WTC11 (cell line): ENCODE measurements around the gene SDR9C7. TPM values are rescaled to one million over a fixed set of nuclear protein-coding genes. Genes with fewer than 3 reads are reported as not detected.
"Not testable (repeated sequence)": the region's sequence is repeated elsewhere in the genome, so short reads cannot be mapped to it uniquely, and the experiment has no call there.

Experiments used
- ATAC-seq: fragments of 200-7000 bp; cut with Tn5 transposase; 2 replicates; pipeline ENCODE4 v1.10.0; 2021; ENCODE audit warnings: mild to moderate bottlenecking, moderate library complexity
- CTCF ChIA-PET: fragments of 300-600 bp; sonication (Branson Sonifier 250); formaldehyde crosslinking; loops from one replicate; lab custom pipeline; 2021; ENCODE audit warnings: antibody characterized with exemption; lab: Charles Lee
- POLR2A ChIA-PET: fragments of 350-600 bp; sonication (Branson Sonifier 250); formaldehyde crosslinking; loops from one replicate; lab custom pipeline; 2021; ENCODE audit warnings: antibody characterized with exemption; lab: Charles Lee
- DNase-seq: peaks from one replicate; pipeline ENCODE4 v3.0.0; 2021; ENCODE audit warnings: low spot score
- H3K27ac Mint-ChIP-seq: 2 replicates; pipeline ENCODE4 v1.8.0; 2021; ENCODE audit warnings: mixed read lengths
- H3K27me3 Mint-ChIP-seq: 2 replicates; pipeline ENCODE4 v1.8.0; 2021; ENCODE audit warnings: low read depth, mild to moderate bottlenecking, moderate library complexity, mixed read lengths
- H3K36me3 Mint-ChIP-seq: 2 replicates; pipeline ENCODE4 v1.8.0; 2021; ENCODE audit warnings: mixed read lengths
- H3K4me1 Mint-ChIP-seq: 2 replicates; pipeline ENCODE4 v1.8.0; 2022; ENCODE audit warnings: mixed read lengths
- H3K4me3 Mint-ChIP-seq: 2 replicates; pipeline ENCODE4 v1.8.0; 2021; ENCODE audit warnings: mild to moderate bottlenecking, moderate library complexity, mixed read lengths
- H3K9me3 Mint-ChIP-seq: 2 replicates; pipeline ENCODE4 v1.8.0; 2021; ENCODE audit warnings: mixed read lengths
- CDX4 ChIP-seq: fragments of 250-450 bp; sonication (Bioruptor Pico); IDR thresholded peaks from 2 replicates; pipeline ENCODE4 v1.9.0; 2021; ENCODE audit warnings: moderate library complexity, mild to moderate bottlenecking, inconsistent platforms, borderline replicate concordance
- CREB1 ChIP-seq: sonication (generic); formaldehyde crosslinking; IDR thresholded peaks from 2 replicates; pipeline ENCODE4 v1.8.0; 2023; ENCODE audit warnings: mild to moderate bottlenecking, missing genetic modification reagents
- CREM ChIP-seq: sonication (generic); formaldehyde crosslinking; IDR thresholded peaks from 2 replicates; pipeline ENCODE4 v1.8.1; 2022; ENCODE audit warnings: mild to moderate bottlenecking, missing genetic modification reagents, moderate library complexity
- GRHL2 ChIP-seq: fragments of 250-450 bp; sonication (Bioruptor Pico); IDR thresholded peaks from 2 replicates; pipeline ENCODE4 v1.8.0; 2022; ENCODE audit warnings: mild to moderate bottlenecking, moderate library complexity; ENCODE audit not compliant: insufficient replicate concordance, severe bottlenecking
- HMGA2 ChIP-seq: fragments of 250-450 bp; sonication (Bioruptor Pico); IDR thresholded peaks from 2 replicates; pipeline ENCODE4 v1.4.0; 2021; ENCODE audit warnings: mild to moderate bottlenecking, moderate library complexity
- MXD4 ChIP-seq: fragments of 250-450 bp; sonication (Bioruptor Pico); IDR thresholded peaks from 2 replicates; pipeline ENCODE4 v1.8.0; 2021; ENCODE audit warnings: mild to moderate bottlenecking, moderate library complexity, borderline replicate concordance
- MYBL2 ChIP-seq: sonication (generic); formaldehyde crosslinking; IDR thresholded peaks from 2 replicates; pipeline ENCODE4 v1.8.1; 2023; ENCODE audit warnings: mild to moderate bottlenecking, moderate library complexity, missing genetic modification reagents
- NFATC4 ChIP-seq: fragments of 250-450 bp; sonication (Bioruptor Pico); IDR thresholded peaks from 2 replicates; pipeline ENCODE4 v1.9.0; 2021; ENCODE audit warnings: mild to moderate bottlenecking
- NR1H2 ChIP-seq: sonication (generic); formaldehyde crosslinking; IDR thresholded peaks from 2 replicates; pipeline ENCODE4 v1.9.0; 2021; ENCODE audit warnings: mild to moderate bottlenecking, moderate library complexity, missing genetic modification reagents
- NR3C1 ChIP-seq: sonication (generic); formaldehyde crosslinking; conservative IDR thresholded peaks from 2 replicates; pipeline ENCODE4 v1.8.1; 2023; ENCODE audit warnings: low read depth, mild to moderate bottlenecking, missing genetic modification reagents
- PRDM15 ChIP-seq: sonication (generic); formaldehyde crosslinking; IDR thresholded peaks from 2 replicates; pipeline ENCODE4 v1.8.0; 2022; ENCODE audit warnings: missing genetic modification reagents
- PRRX2 ChIP-seq: fragments of 250-450 bp; sonication (Bioruptor Pico); IDR thresholded peaks from 2 replicates; pipeline ENCODE4 v1.8.0; 2021; ENCODE audit warnings: mild to moderate bottlenecking
- ZNF232 ChIP-seq: sonication (generic); formaldehyde crosslinking; IDR thresholded peaks from 2 replicates; pipeline ENCODE4 v1.8.0; 2022; ENCODE audit warnings: mild to moderate bottlenecking, missing genetic modification reagents
- ZNF317 ChIP-seq: sonication (generic); formaldehyde crosslinking; IDR thresholded peaks from 2 replicates; pipeline ENCODE4 v1.8.1; 2023; ENCODE audit warnings: low read depth, mild to moderate bottlenecking, moderate library complexity, missing genetic modification reagents, borderline replicate concordance
- ZNF396 ChIP-seq: fragments of 250-450 bp; sonication (Bioruptor Pico); IDR thresholded peaks from 2 replicates; pipeline ENCODE4 v1.8.0; 2021; ENCODE audit warnings: mild to moderate bottlenecking, moderate library complexity, borderline replicate concordance
- ZNF423 ChIP-seq: fragments of 250-450 bp; sonication (Bioruptor Pico); IDR thresholded peaks from 2 replicates; pipeline ENCODE4 v2.1.2; 2022; ENCODE audit warnings: mild to moderate bottlenecking, moderate library complexity
- ZNF671 ChIP-seq: fragments of 250-450 bp; sonication (Bioruptor Pico); IDR thresholded peaks from 2 replicates; pipeline ENCODE4 v1.8.0; 2021; ENCODE audit warnings: mild to moderate bottlenecking
- total RNA-seq: library from RNA; stranded (reverse); gene quantifications from 3 replicates; pipeline ENCODE4 v1.2.3, GENCODE V29; 2021
- TF ChIP-seq, protein P1 (sequence below): sonication (generic); formaldehyde crosslinking; IDR thresholded peaks from 2 replicates; pipeline ENCODE4 v1.8.1; 2023; ENCODE audit warnings: mild to moderate bottlenecking, missing genetic modification reagents
- TF ChIP-seq, protein P2 (sequence below): fragments of 200-600 bp; IDR thresholded peaks from 2 replicates; pipeline ENCODE4 v1.8.0; 2022; ENCODE audit warnings: antibody characterized with exemption

The SDR9C7 gene
- total RNA-seq, 1 experiment from 2014 or later = not detected

DNA sequence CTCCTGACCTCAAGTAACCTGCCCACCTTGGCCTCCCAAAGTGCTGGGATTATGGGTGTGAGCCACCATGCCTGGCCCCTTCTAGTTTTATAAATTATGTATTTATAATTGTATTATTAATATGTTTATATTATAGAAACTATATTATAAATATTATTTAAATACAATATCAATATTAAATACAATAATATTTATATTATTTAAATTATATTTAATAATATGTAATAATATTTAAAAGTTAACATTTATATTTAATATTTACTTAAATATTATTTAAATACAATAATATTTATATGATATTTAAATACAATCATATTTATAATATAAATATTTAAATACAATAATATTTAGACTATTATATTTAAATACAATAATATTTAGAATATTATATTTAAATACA lies 20.0 kb downstream of the SDR9C7 start:
- no peaks in the 10 kb centered on the region for H3K4me1 Mint-ChIP-seq
- POLR2A ChIA-PET = no interaction called here
- CTCF ChIA-PET = no interaction called here

DNA sequence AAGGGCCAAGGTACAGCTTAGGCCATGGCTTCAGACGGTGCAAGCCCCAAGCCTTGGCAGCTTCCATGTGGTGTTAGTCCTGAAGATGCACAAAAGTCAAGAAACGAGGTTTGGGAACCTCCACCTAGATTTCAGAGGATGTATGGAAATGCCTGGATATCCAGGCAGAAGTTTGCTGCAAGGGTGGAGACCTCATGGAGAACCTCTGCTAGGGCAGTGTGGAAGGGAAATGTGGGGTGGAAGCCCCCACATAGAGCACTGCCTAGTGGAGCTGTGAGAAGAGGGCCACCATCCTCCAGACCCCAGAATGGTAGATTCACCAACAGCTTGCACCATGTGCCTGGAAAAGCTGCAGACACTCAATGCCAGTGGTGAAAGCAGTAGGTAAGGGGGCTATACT lies 24.8 kb downstream of the SDR9C7 start:
- POLR2A ChIA-PET, H3K4me3 Mint-ChIP-seq, H3K27ac Mint-ChIP-seq, H3K4me1 Mint-ChIP-seq, ATAC-seq, CTCF ChIA-PET, DNase-seq: not testable (repeated sequence)
- peaks cover 16% of the 10 kb centered on the region for H3K27me3 Mint-ChIP-seq
- peaks cover 22% of the 10 kb centered on the region; the same call in 1 of the 2 replicates for H3K36me3 Mint-ChIP-seq
- H3K9me3 Mint-ChIP-seq = peaks cover 58% of the 10 kb centered on the region

More for the DNA sequence above, 20.0 kb downstream of the SDR9C7 start:
- H3K9me3 Mint-ChIP-seq = peaks cover 41% of the 10 kb centered on the region
- H3K4me3 Mint-ChIP-seq = no peak overlapping the region
- H3K27ac Mint-ChIP-seq = no peak overlapping the region
- no peak for DNase-seq
- no peak for ATAC-seq
- H3K27me3 Mint-ChIP-seq = peaks cover 8% of the 10 kb centered on the region
- peaks cover 12% of the 10 kb centered on the region; the same call in 1 of the 2 replicates for H3K36me3 Mint-ChIP-seq
- TF ChIP-seq ZNF232 (no peak), HMGA2 (peak; percentile 98; the same call in 1 of the 2 replicates), ZNF423 (CRISPR knock-in tag) (no peak), CREM (CRISPR knock-in tag) (no peak), NR1H2 (no peak), PRDM15 (CRISPR knock-in tag) (no peak)

DNA sequence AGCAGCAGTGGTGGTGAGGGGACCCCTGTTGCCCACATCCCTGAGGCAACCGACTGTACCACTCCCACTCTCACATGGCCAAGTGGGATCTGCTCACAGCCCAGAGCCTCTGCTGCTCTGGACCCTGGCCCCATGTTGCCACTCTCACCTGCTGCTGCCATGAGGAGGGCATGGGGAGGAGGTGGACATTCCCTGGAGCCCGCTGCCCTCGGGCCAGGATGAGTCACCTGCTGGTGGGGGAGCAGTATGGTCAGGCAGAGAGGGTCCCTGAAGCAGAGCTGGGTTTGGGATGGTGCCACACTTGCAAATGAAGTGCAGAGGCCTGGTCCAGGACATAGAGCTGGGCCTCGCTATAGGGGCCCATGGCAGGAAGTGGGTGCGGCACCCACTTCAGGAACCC lies 26.1 kb downstream of the SDR9C7 start:
- POLR2A ChIA-PET = no interaction called here
- Mint-ChIP-seq H3K9me3 (peaks cover 65% of the 10 kb centered on the region), H3K27me3 (peaks cover 16% of the 10 kb centered on the region), H3K4me1 (no peaks in the 10 kb centered on the region), H3K27ac (no peak overlapping the region)
- no peak for ATAC-seq
- CTCF ChIA-PET = no interaction called here
- TF ChIP-seq GRHL2 (CRISPR knock-in tag) (no peak), NR3C1 (CRISPR knock-in tag) (no peak), CDX4 (CRISPR knock-in tag) (no peak), ZNF396 (CRISPR knock-in tag) (no peak), PRRX2 (CRISPR knock-in tag) (no peak), NFATC4 (no peak), MXD4 (no peak), ZNF317 (CRISPR knock-in tag) (no peak), CREB1 (no peak), MYBL2 (CRISPR knock-in tag) (no peak), ZNF671 (CRISPR knock-in tag) (no peak), ZNF232 (no peak)
- TF ChIP-seq, protein P1, sequence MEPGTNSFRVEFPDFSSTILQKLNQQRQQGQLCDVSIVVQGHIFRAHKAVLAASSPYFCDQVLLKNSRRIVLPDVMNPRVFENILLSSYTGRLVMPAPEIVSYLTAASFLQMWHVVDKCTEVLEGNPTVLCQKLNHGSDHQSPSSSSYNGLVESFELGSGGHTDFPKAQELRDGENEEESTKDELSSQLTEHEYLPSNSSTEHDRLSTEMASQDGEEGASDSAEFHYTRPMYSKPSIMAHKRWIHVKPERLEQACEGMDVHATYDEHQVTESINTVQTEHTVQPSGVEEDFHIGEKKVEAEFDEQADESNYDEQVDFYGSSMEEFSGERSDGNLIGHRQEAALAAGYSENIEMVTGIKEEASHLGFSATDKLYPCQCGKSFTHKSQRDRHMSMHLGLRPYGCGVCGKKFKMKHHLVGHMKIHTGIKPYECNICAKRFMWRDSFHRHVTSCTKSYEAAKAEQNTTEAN (CRISPR knock-in tag) = no peak
- TF ChIP-seq, protein P2, sequence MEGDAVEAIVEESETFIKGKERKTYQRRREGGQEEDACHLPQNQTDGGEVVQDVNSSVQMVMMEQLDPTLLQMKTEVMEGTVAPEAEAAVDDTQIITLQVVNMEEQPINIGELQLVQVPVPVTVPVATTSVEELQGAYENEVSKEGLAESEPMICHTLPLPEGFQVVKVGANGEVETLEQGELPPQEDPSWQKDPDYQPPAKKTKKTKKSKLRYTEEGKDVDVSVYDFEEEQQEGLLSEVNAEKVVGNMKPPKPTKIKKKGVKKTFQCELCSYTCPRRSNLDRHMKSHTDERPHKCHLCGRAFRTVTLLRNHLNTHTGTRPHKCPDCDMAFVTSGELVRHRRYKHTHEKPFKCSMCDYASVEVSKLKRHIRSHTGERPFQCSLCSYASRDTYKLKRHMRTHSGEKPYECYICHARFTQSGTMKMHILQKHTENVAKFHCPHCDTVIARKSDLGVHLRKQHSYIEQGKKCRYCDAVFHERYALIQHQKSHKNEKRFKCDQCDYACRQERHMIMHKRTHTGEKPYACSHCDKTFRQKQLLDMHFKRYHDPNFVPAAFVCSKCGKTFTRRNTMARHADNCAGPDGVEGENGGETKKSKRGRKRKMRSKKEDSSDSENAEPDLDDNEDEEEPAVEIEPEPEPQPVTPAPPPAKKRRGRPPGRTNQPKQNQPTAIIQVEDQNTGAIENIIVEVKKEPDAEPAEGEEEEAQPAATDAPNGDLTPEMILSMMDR = no peak
- TF ChIP-seq, all 79 proteins: peak for 0
- Mint-ChIP-seq H3K4me3 (no peak overlapping the region), H3K36me3 (peaks cover 26% of the 10 kb centered on the region; the same call in 1 of the 2 replicates)
- no peak for DNase-seq
